ENCODE measurements around the gene FOXJ3.
A peak's percentile ranks its signal among the peaks of the same experiment; 100 is the strongest.

The FOXJ3 gene

GRCh38 chr1:42335050-42335808 is at the start of gene FOXJ3:
Gene FOXJ3 (minus strand): TSS chr1:42335235. CDS start chr1:42311093, 24,142 bp downstream.
- DNase-seq, result peak; percentile 92

- DNase-seq, result no peak
Measured at GRCh38 chr1:42381280-42381673, 46.2 kb upstream of the FOXJ3 start.

DNA sequence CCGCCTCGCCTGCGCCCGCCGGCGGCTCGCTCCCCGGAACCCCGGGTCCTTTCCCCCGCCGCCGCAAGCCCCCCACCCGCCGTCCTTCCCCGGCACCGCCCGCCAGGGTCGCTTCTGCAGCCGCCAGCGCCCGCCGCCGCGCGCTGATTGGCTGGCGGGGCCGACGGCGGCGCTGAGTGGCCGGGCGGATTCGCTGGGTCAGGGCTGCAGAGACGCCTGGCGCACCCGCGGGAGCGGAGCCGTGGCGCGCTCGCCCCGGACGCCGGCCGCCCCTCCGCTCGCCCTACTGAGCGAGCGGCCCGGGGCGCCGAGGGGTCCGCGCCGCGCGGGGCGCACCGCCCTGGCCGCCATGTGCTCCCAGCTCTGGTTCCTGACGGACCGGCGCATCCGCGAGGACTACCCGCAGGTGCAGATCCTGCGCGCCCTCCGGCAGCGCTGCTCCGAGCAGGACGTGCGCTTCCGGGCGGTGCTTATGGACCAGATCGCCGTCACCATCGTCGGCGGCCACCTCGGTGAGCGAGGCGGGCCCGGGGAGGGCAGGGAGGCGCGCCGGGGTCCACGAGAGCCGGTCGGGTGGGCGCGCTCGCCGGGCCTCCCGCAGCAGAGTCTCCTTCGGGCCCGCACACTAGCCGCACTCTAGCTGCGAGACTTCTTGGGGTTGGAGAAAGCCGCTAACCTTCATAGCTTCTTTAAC is 45.7 kb upstream of the FOXJ3 start, which contains the start of gene RIMKLA:
RIMKLA (plus strand) TSS at position 207 of the 694 bp plus-strand sequence; CDS start at position 350, 143 bp downstream.
- peak; percentile 52 for DNase-seq

GRCh38 chr1:42379794-42380585 is 45.0 kb upstream of the FOXJ3 start:
- DNase-seq, result peak; percentile 2

DNA sequence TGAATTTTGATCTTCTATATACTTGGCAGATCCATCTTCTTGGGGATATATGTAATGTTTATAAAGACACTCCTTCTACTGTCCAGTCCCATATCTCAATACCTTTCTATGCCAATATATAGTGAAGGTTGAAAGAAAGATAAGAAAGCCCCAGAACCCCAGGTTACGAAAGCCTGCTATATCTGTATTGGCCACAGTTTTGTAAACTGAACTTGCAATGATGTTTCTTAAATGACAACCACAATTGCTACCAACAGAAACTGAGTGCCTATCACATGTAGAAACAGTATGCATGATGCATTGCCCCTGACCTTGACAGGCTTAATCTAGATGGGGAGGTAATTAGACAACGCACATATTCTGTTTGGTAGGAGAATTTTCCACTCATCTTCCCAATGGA is 37.8 kb upstream of the FOXJ3 start:
- no peak for DNase-seq

DNA sequence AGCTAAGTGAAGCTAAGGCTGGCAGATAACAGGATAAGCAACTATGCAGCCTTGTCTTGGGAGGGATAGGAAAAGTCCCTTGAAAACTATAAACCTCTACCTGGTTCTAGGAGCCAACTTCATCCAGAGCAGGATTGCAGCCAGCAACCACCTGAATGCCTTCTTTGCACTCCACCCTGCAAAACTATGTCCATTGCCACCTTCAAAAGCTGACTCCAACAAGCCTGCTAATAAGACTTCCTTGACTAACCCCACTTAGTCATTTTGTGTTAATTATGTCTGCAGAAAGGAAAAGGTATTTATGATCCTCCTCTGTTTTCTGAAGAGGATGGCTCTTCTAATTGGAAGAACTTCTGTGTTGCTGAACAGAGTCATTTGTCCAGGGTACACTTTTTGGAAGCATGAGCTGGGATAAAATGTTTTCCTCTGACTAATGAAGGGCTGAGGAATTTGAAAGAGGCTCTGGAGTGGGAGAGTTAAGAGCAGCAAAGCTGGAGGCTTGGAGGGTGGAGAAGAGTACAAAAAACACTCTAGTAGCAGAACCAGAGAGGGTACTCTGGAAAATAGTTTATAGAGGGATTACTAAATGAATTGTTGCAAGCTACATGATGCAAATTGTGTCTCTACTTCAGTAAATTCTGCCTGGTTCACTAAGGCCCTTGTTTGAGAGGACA is 36.0 kb upstream of the FOXJ3 start:
- DNase-seq, result no peak

GRCh38 chr1:42369471-42369870 is 34.4 kb upstream of the FOXJ3 start:
- DNase-seq, result no peak

DNA sequence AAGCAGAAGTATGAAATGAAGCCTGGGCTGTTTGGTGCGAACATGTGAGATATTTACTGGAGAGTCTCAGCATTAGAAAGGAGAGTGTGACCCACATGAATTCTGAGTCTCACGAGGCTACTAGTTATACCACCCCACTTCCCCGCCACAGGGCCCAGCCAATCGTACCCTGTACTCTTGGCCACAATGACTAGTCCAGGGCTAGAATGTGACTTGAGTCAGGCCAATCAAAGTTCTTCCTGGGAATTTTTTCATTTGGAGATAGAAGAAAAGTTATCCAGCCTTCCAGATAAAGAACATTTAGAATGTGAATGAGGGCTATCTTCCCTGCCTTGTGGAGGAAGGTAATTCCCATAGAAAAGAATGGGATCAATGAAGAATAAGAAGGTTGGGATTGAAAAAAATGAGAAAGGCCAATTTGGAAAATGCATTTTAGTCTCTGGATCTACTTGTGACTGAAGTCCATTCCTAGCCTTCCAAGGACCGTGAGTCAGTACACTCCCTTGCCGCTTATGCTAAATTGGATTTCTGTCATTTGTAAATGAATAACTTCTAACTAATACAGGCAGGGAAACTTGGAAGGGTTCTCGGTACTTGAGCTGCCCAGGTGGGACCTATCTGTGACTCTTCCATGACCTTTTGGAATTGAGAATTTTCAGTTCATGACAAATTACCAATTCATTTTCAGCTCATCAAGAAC is 33.2 kb upstream of the FOXJ3 start:
- DNase-seq, result no peak

DNA sequence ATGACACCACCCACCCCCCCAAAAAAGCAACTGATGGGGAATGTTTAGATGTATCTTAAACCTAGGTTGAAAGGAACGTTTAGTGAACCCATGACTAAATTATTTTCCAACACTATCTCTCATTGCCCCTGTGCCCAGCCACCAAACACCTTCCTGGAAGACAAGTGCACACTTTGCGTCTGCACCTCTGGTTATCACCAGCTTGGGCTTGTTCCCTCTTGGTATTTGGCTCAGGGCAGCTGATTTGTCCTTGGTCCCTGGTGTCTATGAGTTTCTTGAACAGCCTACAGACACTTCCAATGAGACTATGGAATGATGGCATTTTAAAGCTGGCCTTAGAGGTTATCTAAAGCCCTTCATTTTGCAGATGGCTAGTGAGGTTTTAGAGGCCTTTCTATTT is 30.1 kb upstream of the FOXJ3 start:
- no peak for DNase-seq

DNA sequence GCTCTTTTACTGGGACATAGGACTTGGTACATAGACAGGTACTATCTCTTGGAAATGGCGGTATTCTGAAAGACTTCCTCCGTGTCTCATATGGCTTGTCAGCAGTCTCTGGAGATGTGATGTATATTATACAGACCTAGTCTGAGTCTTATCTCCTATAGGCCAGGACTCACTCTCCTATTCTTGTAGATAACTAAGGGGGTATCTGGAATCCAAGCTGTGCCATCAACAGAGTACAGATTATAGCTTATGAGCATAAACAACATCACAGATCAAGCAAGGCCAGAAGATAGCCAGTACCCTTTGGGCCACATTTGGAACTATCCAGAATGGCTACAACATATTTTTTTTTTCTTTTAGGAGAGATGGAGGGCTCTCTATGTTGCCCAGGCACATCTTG is 29.5 kb upstream of the FOXJ3 start:
- no peak for DNase-seq

DNA sequence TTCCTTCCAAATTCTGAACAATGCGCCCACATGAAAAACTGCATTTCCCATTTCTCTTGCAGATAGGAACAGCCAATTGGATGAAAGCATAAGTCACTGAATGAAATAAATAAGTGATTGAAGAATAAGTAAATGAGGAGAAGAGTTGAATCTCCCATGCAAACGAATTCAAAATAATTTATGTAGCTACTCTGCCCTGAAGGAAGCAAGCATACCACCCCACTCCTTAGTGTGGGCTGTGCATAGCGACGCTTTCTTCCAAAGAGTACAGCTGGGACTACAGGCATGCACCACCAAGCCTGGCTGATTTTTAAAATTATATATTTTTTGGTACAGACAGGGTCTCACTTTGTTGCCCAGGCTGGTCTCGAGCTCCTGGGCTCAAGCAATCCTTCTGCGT is 29.1 kb upstream of the FOXJ3 start:
- DNase-seq, result no peak

DNA sequence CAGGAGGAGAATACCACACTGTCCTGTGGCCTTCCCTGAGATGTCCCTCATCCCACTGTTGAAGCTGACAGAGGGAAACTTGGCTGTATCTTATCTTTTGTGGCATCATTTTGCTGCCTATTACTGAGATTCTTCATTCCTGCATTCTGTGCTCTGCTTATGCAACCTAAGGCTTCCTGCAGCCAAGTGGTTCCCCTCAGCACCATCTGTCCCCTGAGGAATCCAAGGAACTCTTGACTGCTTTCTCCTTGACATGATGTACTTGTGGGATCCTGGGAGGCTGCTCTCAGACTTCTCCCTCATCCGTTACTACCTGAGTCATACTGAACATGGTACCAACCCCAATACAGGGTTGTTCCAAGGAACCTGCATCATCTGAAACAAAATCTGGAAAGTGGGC is 24.4 kb upstream of the FOXJ3 start:
- no peak for DNase-seq

- no peak for DNase-seq
Measured at GRCh38 chr1:42358791-42359190, 23.8 kb upstream of the FOXJ3 start.

DNA sequence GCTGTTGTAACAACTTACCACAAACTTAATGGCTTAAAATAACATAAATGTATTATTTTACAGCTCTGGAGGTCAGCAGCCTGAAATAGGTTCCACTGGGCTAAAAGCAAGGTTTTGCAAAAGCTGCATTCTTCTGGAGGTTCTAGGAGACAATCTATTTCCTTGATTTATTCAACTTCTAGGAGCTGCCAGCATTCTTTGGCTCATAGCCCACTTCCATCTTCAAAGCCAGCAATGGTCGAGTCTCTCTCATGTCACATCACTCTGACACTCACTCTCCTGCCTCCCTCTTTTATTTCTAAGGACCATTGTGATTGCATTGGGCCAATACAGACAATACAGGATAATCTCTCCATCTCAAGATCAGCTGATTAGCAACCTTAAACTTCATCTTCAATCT is 15.1 kb upstream of the FOXJ3 start:
- no peak for DNase-seq

DNA sequence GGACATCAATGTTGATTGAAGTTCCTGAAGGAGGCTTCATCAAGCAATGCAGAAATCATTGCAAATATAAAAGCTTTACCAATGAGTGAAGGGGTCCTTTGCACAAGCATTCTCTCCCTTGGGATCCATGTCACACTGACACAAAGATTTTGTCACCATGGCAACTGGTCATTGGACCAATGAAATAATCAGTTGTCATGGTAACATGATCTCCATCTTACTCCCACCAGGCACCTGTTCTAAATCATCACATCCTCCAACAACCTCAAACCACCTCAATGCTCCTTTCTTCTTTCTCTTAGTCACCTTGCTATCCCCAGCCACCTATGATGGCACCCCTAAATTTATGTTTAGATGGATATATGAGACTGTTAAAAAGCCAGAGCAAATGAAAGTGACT is 13.5 kb upstream of the FOXJ3 start:
- DNase-seq, result no peak

DNA sequence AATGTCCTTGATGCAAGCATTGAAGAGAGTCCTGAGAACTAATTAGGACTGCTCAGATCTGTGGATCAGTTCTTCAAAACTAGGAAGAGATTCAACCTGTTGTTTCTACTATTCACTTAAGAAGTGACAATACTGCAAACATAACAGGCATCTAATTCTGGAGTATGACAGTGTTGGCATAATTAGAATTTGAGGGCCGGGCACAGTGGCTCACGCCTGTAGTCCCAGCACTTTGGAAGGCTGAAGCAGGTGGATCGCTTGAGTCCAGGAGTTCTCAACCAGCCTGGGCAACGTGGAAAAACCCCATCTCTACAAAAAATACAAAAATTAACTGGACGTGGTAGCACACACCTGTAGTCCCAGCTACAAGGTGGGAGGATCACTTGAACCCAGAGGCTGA is 8.0 kb upstream of the FOXJ3 start:
- no peak for DNase-seq

- no peak for DNase-seq
Measured at GRCh38 chr1:42340901-42341300, 5.9 kb upstream of the FOXJ3 start.

DNA sequence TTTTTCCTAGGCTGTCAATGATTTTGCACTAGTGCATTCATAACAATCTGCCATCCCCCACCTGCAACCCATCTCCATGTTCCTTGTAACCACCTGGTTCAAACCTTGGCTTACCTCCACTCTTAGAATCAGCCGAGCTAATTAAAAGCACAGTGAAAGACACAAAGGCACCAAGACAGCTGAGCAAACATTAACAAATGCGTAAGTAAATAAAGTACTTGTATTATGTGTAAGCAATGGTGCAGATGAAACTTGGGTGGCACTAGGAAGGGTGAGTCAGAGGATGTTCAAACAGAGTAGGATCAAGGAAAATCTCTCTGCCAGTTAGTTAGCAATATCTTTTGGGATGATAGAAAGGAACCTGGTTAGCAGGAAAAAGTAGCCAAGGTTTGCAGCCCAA is 5.1 kb upstream of the FOXJ3 start:
- no peak for DNase-seq

GRCh38 chr1:42336978-42337377 is 1.9 kb upstream of the FOXJ3 start:
- no peak for DNase-seq

DNA sequence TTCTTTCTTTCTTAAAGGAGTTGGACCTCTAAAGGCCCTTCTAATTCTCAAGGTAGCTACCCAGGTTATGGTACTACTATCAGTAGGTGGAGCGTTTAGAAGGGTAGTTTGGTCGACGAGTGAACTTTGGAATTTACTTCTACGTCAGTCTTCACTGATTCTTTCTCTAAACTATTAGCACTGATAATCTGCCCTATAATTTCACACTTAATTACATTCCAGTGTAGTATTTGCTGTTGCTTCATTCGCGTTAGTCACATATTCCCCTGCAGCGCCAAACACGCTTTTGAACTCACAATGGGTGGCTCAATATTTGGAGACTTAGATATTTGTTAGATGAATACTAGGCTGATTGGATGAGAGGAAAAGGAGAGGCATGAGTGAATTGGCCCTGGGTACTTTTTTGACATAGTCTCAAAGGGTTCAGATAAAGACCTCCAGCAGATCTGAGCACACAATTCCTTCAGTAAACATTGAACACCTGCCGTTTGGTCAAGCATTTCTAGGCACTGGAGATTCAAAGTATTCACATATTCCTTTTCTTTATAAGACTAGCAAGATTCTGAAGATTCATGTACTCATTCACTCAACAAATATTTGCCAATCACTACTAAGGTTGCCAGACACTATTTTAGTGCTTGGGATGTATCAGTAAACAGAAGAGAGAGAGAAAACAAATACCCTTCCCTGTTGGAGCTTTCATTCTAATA is 929 bp upstream of the FOXJ3 start:
- no peak for DNase-seq

DNA sequence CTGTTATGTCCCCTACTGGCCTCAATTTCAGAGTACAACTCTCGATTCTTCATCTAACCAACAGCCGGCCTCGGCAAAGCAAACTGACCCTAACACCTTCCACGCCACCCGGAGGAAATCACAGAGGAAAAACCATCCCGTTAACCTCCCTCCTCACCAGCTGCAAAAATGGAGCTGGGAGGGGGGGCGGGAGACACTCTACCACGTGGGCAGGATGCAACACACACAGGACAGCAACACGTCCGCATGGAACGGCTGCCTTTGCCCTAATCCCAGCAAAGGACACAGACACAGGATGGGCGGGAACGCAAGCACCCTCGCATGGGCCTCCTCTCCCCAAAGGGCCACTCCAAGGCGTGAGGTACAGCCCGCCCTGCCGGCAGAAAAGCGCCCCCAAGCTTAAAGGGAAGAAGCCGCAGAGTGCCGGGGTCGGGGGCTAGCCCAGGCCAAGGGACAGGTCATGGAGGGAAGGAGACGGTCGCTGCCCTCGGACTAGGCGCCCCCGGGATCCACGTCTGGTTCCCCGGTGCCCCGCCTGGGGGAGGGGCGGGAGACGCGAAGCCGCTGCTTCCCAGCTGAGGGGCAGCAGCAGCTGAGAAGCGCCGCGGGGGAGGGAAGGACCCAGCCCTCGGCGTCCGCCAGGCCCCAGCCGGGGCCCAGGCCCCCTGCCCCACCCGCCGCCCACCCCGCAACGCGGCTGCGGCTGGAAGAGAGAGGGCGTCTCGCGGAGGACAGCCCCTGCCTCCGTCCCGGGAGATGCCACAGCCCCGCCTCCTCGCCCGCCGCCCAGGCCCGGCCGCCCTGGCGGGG is 590 bp downstream of the FOXJ3 start:
- no peak for DNase-seq
